DOHH2 (cell line): ENCODE measurements around the gene PTPRN2.

ENCODE experiments used
- CTCF ChIP-seq: fragments of 200-600 bp; sonication (generic); IDR thresholded peaks from one replicate; pipeline ENCODE4 v1.5.1; 2014; ENCODE audit warnings: antibody characterized with exemption, mild to moderate bottlenecking, low read depth, low read length; ENCODE audit not compliant: poor library complexity, severe bottlenecking
- EZH2phosphoT487 ChIP-seq: fragments of 200-600 bp; sonication (generic); IDR thresholded peaks from 2 replicates; pipeline ENCODE4 v1.6.1; 2017; ENCODE audit warnings: borderline replicate concordance, mild to moderate bottlenecking, antibody characterized with exemption, low read length, moderate library complexity, mixed read lengths

GRCh38 chr7:157493017-157493416, 1094.6 kb downstream of the PTPRN2 start:
- TF ChIP-seq CTCF, result no peak
- TF ChIP-seq EZH2phosphoT487, result no peak
